GM19238 (cell line): ENCODE measurements around the gene SLC39A11.

Experiments used
- DNase-seq: peaks from one replicate; pipeline ENCODE4 v3.0.0; 2011; ENCODE audit warnings: low spot score; ENCODE audit not compliant: insufficient read length

SLC39A11 gene

DNA sequence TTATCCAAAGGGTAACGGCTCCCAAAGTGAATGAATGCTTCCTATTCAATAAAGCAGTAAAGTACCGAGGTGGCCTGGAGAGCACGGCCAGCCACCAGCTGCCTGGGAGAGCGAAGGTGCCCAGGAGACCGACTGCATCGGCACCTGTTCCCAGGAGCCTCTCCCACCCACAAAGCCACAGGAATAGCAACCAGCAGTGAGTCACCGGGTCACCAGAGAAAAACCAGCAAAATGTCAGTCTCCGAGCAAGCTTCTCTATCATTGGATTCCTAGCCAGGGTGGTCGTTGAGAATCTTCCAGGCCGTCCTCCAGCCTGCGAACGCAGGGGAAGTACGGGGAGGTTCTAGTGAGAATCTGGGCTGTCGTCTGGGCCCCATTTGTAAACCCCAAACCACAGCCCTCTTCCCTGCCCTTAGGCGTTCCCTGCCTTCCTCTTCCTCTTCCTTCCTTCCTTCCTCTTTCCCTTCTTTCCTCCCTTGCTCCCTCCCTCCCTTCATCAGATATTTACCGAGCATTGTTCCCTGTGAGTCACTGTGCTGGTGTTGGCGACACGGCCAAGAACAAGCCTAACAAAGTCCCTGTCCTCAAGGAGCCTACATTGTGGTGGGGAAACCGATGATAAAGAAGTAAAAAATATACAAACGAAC is 114.6 kb downstream of the SLC39A11 start:
- no peak for DNase-seq

DNA sequence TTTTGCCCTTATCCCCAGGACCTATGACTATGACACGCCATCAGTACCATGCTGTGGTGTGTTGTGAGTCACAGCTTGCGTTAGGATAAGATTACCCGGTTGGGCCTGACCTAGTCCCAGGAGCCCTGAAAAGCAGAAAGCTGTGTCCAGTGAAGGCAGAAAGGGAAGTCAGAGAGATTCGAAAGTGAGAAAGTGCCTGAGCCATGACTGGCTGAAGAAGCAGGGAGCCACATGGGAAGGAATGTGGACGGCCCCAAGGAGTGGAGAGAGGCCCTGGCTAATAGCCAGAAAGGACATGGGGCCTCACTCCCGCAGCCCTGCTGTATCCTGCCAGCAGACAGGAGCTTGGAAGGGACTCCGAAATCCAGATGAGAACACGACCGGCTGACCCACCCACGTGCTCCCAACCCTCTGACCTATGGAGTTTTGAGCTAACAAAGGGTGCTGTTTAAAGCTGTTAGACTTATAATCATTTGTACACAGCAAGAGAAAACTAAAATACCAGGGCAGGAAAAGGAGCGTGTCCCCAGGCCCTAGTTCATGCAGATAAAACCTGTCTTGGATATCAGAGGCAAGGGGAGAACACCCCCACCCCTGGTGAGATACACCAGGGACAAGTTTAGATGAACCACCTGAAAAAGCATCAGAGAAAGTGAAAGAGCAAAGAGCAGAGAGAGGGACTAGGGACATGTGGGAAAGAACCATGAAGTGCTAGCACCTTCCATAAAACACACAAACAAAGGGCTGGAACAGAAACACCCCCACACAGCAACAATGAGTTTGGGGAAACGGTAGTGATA is 115.3 kb downstream of the SLC39A11 start:
- DNase-seq, result peak; percentile 19

DNA sequence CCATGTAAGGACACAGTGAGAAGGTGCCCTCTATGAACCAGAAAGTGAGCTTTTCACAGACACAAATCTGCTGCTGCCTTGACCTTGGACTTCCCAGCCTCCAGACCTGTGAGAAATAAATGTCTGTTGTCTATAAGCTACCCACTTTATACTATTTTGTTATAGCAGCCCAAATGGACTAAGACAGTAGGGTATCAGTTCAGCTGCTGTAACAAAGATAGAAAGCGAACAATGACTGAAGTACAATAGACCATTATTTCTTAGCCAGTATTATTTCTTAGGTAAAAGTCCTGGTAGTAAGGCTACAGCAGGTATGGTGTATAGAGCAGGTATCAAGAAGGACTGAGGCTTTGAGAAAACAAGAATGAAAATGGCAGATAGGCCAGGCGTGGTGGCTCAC is 117.0 kb downstream of the SLC39A11 start:
- DNase-seq, result no peak

DNA sequence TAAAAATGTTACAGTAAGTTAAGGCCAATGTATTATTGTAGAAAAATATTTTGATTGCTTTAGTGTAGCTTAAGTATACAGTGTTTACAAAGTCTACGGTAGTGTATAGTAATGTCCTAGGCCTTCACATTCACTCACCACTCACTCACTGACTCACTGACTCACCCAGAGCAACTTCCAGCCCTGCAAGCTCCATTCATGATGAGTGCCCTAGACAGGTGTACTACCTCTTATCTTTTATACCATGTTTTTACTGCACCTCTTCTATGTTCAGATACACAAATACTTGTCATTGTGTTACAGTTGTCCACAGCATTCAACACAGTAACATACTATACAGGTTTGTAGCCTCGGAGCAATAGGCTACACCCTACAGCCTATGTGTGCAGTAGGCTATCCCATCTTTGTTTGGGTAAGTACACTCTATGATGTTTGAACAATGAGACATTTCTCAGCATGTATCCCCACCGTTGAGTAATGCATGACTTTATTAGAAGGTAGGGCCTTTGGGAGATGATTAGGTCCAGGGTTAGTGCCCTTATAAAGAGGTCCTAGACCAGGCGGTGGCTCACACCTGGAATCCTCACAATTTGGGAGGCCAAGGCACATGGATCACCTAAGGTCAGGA is 117.8 kb downstream of the SLC39A11 start:
- DNase-seq, result no peak

DNA sequence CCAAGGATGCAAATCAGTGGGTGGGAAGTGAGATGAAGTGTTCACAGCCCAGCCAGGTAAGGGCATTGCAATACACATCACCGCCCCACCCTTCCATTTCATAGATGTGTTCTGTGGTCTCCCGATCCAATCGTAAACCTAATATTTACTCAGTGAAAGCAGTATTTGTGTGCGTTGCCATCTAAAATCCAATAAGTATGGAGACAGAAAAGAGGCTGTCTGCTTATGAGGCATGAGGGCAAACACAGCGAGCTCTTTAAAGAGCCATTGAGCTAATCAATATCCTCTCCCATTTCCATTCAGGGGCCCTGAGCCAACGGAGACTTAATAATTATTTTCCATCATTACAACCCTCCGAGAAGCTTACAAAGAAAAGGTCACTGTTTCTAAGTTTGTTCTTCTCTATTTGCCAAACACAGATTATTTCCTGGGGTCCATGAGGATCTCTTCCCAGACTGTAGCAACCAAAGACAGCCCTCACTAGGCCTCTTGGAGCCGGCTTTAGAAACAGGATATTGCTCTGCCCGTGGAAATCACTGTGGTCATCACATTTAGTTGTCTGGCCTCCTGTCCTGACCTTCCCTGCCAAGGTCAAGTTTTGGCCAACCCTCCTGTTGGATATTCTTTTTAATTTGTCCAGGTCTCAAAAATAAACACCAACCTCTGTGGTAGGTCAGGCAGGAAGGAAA is 120.1 kb downstream of the SLC39A11 start:
- DNase-seq, result no peak

DNA sequence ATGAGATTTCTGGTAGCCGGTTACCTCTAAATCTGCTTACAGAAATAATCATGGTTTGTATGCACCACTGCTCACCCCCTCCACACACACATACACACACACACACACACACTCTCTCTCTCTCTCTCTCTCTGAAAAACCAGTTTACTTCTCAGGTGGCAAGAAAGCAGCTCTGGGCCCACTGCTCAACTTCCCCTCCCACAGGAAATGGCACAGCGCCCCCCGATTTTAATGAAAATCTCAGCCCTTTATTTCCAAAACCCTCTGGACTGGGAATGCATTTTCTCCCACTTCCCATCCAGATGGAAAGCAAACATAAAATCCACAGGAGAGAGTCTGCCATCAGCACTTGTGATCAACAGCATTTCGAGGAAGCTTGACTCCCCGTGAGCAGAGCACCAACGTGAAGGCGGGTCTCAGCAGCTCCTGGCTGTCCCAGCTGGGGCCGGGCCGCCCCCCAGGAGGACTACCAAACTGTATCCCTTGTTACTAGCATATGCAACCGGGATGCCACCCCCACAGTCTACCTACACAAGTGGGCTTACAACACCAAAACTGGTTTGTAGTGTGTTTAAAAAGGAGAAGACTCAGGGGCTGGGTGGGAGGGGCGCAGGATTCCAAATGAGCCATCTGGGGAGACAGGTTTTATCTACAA is 121.1 kb downstream of the SLC39A11 start:
- no peak for DNase-seq

DNA sequence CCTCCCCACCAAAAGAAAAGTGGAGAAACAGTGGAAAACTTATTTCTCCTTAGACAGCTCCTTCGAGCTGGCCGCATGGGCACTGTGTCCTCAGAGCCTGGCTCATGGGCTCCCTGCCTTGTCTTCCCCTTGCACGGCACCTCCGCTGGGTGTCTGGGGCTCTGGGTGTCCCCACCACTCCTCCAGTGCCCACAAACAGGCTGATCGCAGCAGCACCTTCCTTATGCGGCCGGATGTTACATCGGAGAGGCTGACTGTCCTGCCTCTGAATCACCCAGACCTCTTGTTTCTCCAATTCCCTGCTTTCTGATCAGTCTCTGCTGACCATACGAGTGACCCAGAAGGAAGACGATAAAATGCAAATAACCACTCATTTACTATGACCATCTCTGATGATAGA is 121.7 kb downstream of the SLC39A11 start:
- no peak for DNase-seq

DNA sequence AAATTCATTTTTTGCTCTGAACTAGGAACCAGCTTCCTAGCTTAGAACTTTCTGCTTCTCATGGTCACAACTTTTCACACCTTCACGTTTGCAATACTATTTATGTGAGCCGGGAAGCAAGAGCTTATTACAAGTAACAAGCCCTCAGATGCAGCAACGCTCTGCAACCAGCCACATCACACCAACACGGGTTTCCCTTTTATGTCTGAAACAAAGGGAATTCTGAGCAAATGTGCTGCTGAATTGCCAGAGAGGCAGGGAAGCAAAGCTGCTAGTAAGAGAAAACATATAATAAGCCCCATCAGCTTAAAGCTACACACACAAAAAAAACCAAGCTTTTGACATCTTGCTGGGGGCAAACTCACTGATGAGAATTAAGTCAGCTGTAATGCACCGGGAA is 122.2 kb downstream of the SLC39A11 start:
- DNase-seq, result no peak

DNA sequence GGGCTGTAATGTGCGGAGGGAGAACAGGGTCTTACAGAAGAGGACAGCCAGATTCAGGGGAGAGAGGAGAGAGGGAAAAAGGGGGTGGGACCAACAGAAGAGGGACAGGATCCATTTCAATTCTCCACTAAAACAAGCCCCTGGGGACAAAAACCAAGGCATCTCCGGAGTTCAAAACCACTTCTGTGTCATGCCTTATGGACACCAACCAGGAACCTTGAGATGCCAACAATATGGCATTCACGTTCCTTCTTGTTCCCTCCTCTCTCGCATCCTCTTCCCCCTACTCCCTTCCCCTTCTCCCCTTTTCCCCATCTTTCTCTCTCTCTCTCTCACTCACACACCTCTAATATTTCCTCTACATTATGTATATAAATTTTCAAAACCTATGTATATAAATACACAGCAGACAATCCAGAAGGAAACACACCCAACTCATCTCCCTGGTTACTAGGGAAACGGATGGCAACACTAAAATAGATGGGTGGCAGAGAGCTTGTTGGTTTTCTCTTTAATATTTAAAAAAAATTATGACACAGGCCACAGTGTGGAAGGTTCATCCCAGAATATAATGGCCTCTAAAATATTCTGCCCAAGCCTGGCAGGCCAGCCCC is 123.1 kb downstream of the SLC39A11 start:
- DNase-seq, result no peak

DNA sequence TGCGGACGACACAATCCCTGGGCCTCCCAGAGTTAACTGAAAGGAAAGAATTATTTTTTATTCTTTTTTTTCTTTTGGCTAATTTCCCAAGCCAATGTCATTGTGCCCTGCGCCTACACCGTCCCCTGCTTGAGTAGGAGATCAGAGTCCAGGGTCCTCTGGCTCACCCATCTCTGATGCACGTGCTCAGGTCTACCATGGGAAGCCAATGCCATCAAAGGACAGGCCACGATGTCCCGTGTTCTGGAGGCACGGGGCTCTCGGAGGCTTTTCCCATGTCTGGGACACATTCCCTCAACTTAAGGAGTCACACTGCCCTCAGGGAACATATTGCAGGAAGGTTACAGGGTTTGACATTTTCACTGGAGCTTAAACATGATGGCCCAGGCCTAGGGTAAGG is 123.7 kb downstream of the SLC39A11 start:
- DNase-seq, result no peak

DNA sequence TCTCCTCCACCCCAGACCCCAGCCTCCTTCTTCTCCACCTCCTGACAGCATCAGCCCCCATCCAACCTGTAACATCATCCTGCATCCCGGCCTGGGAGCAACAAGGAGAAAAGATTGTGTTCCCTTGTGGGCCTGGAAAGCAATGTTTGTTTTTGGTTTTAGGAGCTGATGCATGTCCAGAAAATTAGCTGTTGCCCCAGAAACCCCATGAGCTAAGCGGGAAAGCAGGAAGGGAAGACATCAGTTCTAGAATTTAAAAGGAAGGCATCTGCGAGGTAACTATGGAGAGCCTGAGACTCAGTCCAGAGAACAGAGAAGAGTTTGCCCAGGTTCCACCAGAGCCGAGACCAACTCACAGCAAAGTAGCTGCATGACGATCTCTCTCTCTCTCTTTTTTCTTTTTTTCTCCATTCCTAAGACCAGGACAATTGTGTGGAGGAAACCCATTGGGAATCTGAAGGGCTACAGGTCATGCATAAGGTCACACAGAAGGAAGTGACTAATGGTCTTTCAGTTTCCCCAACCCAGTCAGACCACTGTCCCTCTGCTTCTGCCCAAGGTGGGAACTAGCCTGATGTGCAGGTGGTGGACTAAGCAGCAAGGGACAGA is 124.4 kb downstream of the SLC39A11 start:
- DNase-seq, result no peak

DNA sequence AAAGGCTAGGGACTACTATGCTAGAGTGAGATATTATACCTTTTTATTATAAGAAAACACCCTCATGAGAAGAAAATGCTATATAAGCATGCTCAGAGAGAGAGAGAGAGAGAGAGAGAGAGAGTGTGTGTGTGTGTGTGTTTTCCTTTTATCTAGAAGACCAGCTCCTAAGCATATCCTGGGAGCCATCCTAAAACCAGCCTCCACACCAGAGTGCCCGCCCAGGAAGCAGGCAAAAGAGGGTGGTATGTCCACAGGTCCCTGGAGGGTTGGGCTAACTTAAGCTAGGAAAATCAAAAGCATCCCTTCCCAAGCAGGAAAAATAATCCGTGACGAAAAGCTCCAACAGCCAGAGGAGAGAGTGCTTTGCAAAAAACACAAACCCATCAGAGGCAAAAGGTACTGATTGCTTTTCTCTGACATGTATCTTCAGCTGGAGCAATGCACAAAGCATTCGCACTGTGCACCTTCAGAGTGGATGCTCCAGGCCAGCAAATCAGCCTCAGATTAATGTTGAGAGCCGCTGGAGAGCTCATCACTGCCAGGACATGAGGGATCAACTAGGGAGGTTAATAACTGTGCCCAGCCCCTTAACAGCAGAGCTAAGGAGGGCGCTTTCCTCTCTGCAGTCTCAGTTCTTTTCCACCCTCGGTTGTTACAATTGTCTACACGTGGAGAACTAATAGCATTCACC is 125.1 kb downstream of the SLC39A11 start:
- DNase-seq, result no peak

DNA sequence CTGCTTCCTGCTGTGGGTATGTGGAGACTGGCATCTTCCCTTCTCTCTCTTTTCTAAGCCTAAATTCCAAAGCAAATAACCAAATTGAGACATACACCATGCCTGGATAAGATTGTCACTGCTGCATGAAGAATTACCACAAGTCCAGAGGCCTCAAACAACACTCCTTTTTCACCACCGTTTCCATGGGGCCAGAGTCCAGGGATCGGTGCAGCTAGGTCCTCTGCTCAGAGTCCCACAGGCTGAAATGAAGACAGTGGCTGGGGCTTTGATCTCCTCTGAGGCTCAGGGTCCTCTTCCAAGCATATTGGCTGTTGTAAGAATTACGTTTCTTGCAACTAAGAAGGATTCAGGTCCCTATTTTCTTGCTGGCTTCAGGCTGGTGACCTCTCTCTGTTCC is 130.4 kb downstream of the SLC39A11 start:
- no peak for DNase-seq

DNA sequence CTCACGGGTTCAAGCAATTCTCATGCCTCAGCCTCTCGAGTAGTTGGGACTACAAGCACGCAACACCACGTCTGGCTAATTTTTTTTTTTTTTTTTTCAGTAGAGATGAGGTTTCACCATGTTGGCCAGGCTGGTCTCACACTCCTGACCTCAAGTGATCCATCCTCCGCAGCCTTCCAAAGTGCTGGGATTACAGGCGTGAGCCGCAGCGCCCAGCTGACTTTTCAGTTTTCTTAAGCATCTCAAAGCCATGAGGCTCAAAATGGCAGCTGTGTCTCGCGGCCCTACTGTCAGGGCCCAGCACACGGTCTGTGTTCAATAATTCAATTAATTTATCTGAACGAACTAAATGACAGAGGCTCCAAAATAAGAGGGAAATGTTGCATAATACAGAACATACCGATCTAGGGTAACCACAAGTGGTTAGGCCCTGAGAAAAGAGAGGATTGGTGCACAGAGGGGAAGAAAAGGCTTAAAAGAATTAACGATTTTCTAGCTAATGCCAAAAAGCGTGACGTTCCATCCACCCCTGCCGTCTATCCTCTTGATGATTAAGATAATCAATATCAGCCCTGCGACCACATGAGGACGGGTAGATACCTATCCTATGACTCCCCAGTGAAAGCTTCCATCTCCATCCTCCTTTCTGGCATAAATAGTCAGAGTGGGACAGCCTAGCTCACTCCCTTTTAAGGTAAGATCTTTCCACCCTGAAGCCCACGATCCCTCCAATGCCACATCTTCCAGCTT is 136.9 kb downstream of the SLC39A11 start:
- DNase-seq, result no peak

DNA sequence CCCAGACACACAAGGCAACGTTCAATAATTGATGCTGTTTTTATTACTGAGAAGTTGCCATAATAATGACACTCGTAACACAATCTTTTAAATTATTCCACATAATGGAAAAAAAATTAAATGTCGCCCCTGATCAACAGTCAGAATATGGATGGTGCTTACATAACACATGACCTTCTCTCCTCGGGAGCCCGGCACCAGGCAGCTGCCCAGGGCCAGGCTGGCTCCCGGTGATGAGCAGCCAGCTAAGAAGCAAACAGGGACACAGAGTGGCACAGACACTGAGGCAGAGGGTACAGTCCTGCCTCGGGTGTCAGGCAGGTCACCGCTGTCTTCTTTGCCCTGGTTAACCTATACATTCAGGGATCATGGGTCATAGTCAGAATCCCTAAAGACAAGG is 137.9 kb downstream of the SLC39A11 start:
- no peak for DNase-seq

DNA sequence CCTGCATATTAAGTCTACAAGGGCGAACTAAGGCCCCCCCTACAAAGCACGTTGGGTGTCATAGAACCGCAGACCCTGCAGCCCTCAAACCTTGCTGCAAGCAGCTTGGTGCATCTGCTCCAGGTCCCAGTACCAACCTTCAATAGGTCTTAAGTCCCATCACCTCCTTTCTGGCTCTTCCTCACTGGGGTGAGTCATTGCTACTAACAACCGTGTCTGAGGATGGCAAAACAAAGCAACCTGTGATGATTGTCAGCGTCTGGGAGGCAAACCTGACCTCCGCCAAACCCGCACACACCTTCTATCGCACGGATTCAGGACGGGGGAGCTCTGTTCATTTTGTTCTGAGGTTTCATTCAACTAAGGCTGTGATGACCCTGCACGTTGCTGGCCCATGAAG is 138.9 kb downstream of the SLC39A11 start:
- no peak for DNase-seq

DNA sequence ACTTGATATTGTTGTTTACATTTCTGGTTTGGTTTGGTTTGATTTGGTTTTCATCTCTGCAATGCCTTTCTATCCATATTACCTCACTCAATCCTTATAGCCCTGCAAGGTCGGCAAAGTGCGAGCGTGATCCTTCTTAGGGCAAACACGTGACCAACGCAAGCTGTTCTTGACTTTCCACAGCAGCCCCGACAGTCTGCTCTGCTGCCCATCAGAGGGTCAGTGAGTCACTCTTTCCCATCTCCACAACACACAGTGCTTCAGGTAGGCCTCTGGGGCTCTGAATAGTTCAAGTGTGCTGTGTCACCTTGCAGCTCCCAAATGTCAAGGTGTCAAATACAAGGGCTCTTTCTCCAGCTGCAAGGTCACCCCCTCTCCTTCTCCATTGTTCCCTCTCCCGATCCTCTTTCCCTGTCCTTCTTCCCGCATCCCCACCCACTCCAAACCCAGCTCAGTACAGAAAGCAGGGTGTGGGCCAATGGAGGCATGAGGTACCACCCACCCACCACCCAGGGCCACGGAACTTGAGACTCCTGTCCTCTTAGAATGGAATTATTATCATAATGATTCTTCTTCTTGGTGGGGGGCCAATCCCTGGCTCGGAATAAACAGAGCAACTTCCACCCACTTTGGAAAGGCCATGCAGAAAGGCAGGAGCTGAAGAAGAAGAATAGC is 139.7 kb downstream of the SLC39A11 start:
- DNase-seq, result no peak

DNA sequence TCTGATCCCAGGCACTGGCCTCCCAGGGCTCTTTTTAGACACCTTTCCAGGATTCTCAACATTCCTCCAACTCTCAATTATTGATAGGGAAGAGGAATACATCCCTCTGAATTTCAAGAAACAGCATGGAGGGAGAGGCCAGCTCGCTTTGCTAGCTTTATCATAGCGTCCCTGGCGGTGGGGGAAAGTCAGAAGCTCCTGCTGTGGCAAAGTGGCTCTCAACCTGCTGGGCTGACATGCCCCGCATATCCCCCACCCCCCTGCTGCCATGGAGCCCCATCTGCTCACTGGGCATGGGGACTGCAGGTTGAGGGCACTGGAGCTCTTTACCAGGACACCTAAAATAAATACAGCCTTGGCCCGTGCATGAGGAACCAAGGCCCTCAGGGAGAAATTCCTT is 140.3 kb downstream of the SLC39A11 start:
- no peak for DNase-seq
